Astrocyte (in vitro differentiated cells and primary cell): ENCODE data around the gene AUNIP.

Experiments
- CTCF ChIP-seq: IDR thresholded peaks from 2 replicates; pipeline ENCODE4 v1.5.1; 2011; ENCODE audit warnings: low read depth, mild to moderate bottlenecking, inconsistent platforms, low read length, moderate library complexity; ENCODE audit not compliant: insufficient read depth
- EZH2 ChIP-seq: IDR thresholded peaks from 2 replicates; pipeline ENCODE4 v1.6.1; 2012; ENCODE audit warnings: mild to moderate bottlenecking, low read length, inconsistent platforms; ENCODE audit not compliant: insufficient read depth

GRCh38 chr1:25819491-25820246 is 39.6 kb downstream of the AUNIP start, which contains the start of gene MTFR1L:
- no peak for TF ChIP-seq CTCF
- TF ChIP-seq EZH2 = no peak
